Amniotic stem cell (primary cell): Measurements from ENCODE around the gene ERC1.

ENCODE experiments used
- DNase-seq: peaks from one replicate; lab custom pipeline; 2025; lab: John Stamatoyannopoulos, UW

Gene ERC1

DNA sequence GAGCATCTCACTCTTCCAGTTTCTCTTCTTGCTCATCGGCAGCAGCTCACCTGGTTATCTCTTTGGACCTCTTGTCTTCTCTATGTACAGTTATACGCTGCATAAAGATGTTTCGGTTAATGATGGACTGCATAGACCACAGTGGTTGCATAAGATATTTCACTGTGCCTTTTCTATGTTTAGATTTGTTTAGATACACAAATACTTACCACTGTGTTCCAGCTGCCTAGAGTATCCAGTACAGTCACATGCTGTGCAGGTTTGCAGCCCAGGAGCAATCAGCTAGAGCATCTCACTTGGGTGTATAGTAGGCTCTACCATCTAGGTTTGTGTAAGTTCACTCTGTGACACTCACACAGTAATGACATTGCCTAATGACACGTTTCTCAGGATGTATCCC is 545.8 kb downstream of the ERC1 start:
- no peak for DNase-seq

DNA sequence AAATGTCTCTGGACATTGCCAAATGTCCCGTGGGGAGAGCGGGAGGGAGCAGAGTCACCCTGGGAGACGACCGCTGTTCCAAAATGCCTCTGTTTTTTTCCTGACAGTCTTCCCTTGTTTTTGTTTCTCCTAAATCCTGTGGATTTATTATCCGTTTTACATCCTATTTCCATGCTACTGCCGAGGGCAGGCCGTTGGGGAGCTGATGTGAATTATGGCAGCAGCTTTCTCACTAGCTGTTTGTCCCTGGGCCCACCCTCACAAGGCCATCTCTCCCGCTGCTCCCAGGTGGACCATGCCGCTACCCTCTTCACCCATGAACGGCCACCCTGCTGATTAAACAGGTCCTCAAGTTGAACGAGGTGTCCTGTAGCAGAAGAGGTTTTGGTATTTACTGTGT is 548.1 kb downstream of the ERC1 start:
- DNase-seq, result no peak

DNA sequence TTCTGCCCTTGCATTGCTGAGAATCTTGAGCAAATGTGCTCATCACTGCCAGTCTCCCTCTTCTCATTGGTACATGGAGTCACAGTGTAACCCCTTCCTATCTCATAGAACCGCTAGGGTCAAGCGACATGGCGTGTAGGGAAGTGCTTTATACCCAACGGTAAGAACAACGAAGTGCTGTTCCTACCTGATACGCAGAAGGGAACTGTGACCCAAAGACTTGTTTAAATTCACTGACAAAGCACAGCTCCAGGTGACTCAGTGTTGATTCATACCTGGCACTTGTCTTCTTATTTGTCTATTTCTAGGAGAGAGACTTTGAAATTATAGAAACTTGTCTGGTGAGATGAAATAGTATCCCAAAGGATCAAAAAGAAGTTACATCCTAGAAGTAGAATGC is 549.7 kb downstream of the ERC1 start:
- no peak for DNase-seq

DNA sequence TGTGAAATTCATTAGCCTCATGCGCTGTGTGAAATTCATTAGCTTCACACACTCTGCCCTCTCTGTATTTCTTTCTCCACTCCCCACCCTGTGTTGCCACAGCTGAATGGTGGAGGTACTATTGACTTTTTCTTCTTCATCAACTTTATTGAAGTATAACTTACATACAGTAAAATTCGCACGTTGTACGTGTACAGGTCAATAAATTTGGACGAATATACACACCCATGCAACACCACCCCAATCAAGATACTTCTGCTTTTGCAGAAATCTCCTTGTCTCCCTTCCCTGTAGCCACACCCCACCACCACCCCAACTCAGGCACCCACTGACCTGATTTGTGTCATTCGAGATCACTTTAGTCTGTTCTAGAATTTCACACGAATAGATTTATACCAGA is 551.6 kb downstream of the ERC1 start:
- DNase-seq, result no peak

DNA sequence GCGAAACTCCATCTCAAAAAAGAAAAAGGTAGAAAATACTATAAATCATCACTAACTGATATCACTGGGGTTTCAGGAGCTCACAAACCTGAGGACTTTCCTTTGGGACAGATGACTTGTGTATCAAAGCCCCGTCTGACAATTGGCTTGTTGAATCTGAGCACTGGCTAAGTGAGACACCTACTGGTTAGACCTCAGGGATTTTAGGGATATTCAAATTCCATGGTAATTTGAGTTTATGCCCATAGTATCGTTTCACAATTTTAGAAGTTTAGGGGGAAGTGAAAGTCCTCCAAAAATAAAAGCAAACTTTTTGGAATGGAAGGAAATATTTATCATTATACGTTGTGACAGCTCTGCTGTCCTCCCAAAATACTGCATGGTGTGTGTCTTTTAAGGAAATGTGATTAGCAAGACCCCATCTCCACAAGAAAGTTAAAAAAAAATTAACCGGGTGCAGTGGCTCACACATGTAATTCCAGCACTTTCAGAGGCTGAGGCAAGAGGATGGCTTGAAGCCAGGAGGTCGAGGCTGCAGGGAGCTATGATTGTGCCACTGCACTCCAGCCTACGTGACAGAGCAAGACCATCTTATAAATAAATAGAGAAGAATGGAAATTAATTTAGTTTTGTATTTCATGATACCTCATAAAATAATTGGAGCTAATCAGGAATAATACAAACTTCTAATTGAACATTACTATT is 554.1 kb downstream of the ERC1 start:
- DNase-seq, result no peak
